Neural crest cell (in vitro differentiated cells): ENCODE measurements around the gene PFN2. TPM values are rescaled to one million over a fixed set of nuclear protein-coding genes. Genes with fewer than 3 reads are reported as not detected.
"Not testable (repeated sequence)": the region's sequence is repeated elsewhere in the genome, so short reads cannot be mapped to it uniquely, and the experiment has no call there.

Source experiments
- DNase-seq: peaks from one replicate; pipeline ENCODE4 v3.0.0; 2021; ENCODE audit warnings: low read depth, mixed read lengths, low spot score
- H3K27ac Mint-ChIP-seq: one replicate; pipeline ENCODE4 v1.8.0; 2021; ENCODE audit warnings: mild to moderate bottlenecking, mixed read lengths; ENCODE audit not compliant: unreplicated experiment
- H3K27me3 Mint-ChIP-seq: 2 replicates; pipeline ENCODE4 v1.8.0; 2021; ENCODE audit warnings: low read depth, mild to moderate bottlenecking, mixed read lengths
- H3K36me3 Mint-ChIP-seq: 2 replicates; pipeline ENCODE4 v1.8.0; 2021; ENCODE audit warnings: low read depth, mild to moderate bottlenecking, mixed read lengths
- H3K4me1 Mint-ChIP-seq: 2 replicates; pipeline ENCODE4 v1.8.0; 2021; ENCODE audit warnings: mixed read lengths
- H3K4me3 Mint-ChIP-seq: one replicate; pipeline ENCODE4 v1.8.0; 2021; ENCODE audit warnings: mild to moderate bottlenecking, mixed read lengths
- H3K9me3 Mint-ChIP-seq: 2 replicates; pipeline ENCODE4 v1.8.0; 2021; ENCODE audit warnings: mixed read lengths
- total RNA-seq: library from RNA; stranded (reverse); gene quantifications from 2 replicates; pipeline ENCODE4 v1.2.1, GENCODE V29; 2021
- TF ChIP-seq, protein P1 (sequence below): fragments of 200-600 bp; sonication (generic); conservative IDR thresholded peaks from 2 replicates; pipeline ENCODE4 v1.5.0; 2021; ENCODE audit warnings: antibody characterized with exemption, mild to moderate bottlenecking

The PFN2 gene
- total RNA-seq, 1 donor from 2014 or later, result 277 TPM

GRCh38 chr3:149990423-149990948 is 19.8 kb upstream of the PFN2 start:
- Mint-ChIP-seq H3K4me3 (no peak overlapping the region), H3K4me1 (no peaks in the 10 kb centered on the region), H3K27me3 (no peaks in the 10 kb centered on the region), H3K36me3 (peaks cover 13% of the 10 kb centered on the region), H3K9me3 (peaks cover 14% of the 10 kb centered on the region), H3K27ac (no peak overlapping the region)
- TF ChIP-seq, protein P1, sequence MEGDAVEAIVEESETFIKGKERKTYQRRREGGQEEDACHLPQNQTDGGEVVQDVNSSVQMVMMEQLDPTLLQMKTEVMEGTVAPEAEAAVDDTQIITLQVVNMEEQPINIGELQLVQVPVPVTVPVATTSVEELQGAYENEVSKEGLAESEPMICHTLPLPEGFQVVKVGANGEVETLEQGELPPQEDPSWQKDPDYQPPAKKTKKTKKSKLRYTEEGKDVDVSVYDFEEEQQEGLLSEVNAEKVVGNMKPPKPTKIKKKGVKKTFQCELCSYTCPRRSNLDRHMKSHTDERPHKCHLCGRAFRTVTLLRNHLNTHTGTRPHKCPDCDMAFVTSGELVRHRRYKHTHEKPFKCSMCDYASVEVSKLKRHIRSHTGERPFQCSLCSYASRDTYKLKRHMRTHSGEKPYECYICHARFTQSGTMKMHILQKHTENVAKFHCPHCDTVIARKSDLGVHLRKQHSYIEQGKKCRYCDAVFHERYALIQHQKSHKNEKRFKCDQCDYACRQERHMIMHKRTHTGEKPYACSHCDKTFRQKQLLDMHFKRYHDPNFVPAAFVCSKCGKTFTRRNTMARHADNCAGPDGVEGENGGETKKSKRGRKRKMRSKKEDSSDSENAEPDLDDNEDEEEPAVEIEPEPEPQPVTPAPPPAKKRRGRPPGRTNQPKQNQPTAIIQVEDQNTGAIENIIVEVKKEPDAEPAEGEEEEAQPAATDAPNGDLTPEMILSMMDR, result no peak
- no peak for DNase-seq

- peaks cover 7% of the 10 kb centered on the region for H3K36me3 Mint-ChIP-seq
- H3K27ac Mint-ChIP-seq, result no peak overlapping the region
- no peak overlapping the region for H3K4me3 Mint-ChIP-seq
- DNase-seq, result no peak
- H3K9me3 Mint-ChIP-seq, result peaks cover 5% of the 10 kb centered on the region
- no peaks in the 10 kb centered on the region for H3K4me1 Mint-ChIP-seq
- TF ChIP-seq, protein P1, result no peak
- no peaks in the 10 kb centered on the region for H3K27me3 Mint-ChIP-seq
Measured at GRCh38 chr3:149989307-149989706, 18.6 kb upstream of the PFN2 start.

DNA sequence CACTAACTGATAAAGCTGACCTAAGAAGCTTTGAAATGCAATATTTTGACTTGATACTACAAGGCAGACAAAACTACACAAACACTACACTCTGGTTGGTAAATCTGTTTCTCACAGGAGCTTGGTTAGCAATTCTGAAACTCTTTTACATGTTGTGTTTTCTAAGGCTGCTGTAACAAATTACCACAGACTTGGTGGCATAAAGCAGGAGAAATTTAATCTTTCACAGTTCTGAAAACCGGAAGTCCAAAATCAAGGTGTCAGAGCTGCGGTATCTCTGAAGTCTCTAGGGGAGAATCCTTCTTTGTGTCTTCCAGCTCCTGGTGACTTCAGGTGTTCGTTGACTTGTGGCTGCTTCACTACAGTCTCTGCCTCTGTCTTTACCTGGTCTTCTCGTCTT is 12.9 kb upstream of the PFN2 start:
- Mint-ChIP-seq H3K9me3 (peaks cover 2% of the 10 kb centered on the region), H3K4me3 (no peak overlapping the region), H3K27me3 (no peaks in the 10 kb centered on the region), H3K4me1 (no peaks in the 10 kb centered on the region), H3K36me3 (peaks cover 4% of the 10 kb centered on the region), H3K27ac (no peak overlapping the region)
- DNase-seq, result no peak
- TF ChIP-seq, protein P1, result no peak

GRCh38 chr3:149983053-149983452 is 12.4 kb upstream of the PFN2 start:
- not testable (repeated sequence) for H3K36me3 Mint-ChIP-seq, H3K4me1 Mint-ChIP-seq, H3K4me3 Mint-ChIP-seq, H3K27ac Mint-ChIP-seq, DNase-seq, H3K9me3 Mint-ChIP-seq, H3K27me3 Mint-ChIP-seq

- H3K4me1 Mint-ChIP-seq, H3K27me3 Mint-ChIP-seq, H3K27ac Mint-ChIP-seq, DNase-seq, H3K9me3 Mint-ChIP-seq, H3K4me3 Mint-ChIP-seq: not testable (repeated sequence)
- peaks cover 10% of the 10 kb centered on the region for H3K36me3 Mint-ChIP-seq
Measured at GRCh38 chr3:149981979-149982378, 11.3 kb upstream of the PFN2 start.

GRCh38 chr3:149977386-149977785 is 6.7 kb upstream of the PFN2 start:
- Mint-ChIP-seq H3K4me1 (peaks cover 6% of the 10 kb centered on the region), H3K36me3 (peaks cover 10% of the 10 kb centered on the region), H3K27ac (no peak overlapping the region), H3K4me3 (no peak overlapping the region), H3K27me3 (no peaks in the 10 kb centered on the region), H3K9me3 (peaks cover 2% of the 10 kb centered on the region)
- no peak for DNase-seq
- TF ChIP-seq, protein P1, result no peak

DNA sequence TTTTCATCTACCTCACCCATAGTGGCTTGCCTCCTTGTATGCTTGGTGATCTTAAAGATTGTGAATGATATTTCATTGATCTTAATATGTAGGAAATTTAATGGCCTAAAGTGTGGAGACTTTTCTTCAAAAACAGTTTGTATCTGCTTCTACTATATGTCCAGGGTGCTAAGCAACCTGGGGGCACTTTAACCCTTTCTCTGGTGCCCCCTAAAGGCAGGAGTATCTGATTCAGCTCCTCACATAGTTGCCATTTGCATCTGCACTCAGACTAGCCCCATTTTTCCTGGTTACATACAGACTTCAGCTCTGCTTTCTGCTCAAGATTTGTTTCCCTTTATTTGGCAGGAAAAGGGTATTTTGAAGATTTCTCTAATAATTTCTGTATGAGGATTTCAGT is 5.2 kb upstream of the PFN2 start:
- Mint-ChIP-seq H3K36me3 (peaks cover 14% of the 10 kb centered on the region), H3K27ac (no peak overlapping the region), H3K27me3 (peaks cover 4% of the 10 kb centered on the region), H3K9me3 (peaks cover 2% of the 10 kb centered on the region), H3K4me3 (peak overlapping the region; percentile 34), H3K4me1 (peaks cover 15% of the 10 kb centered on the region)
- DNase-seq, result no peak
- TF ChIP-seq, protein P1, result no peak
